GM18499 (cell line): ENCODE data around the gene BCKDHB.
A peak's percentile ranks its signal among the peaks of the same experiment; 100 is the strongest.

Experiments
- ATAC-seq: cut with Tn5 transposase; IDR thresholded peaks from one replicate; pipeline ENCODE4 v1.9.1; 2021; ENCODE audit warnings: moderate number of reproducible peaks; ENCODE audit not compliant: insufficient read depth, unreplicated experiment

The BCKDHB gene

DNA sequence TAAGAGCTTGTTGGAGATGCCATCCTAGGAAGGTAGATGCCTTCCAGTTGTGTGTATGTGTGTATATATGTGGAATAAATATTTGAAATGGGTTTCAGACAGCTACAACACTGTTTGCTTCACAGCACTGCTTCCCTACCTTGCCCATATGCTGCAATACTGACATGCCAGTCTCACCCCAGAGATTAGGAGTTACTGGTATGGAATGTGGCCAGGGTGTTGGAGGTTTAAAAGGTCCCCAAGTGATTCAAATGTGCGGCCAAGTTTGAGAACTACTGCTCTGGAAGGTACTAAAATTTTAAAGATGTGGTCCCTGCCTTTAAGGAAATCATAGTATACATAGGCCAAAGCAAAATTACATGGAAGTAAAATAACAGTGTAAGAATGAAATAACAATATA is 39.5 kb downstream of the BCKDHB start:
- no peak for ATAC-seq

DNA sequence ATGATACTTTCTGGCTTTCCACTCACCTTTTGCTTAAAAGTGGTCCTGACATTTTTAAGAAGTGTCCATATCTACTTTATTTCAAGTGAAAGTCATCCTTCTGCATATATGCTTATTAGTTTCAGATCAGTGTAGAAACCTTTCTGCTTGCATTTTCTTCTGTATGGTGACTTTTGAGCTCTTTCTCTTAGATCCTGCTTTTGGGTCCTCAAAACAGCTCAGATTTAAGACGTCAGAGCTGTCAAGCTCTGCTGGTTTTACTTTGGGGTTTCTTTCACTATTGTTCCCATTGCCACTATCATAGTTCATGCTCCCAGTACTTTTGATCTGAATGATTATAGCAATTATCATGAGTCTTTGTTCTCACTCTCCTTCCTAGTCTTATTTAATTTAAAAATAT is 41.7 kb downstream of the BCKDHB start:
- no peak for ATAC-seq

- no peak for ATAC-seq
Observed at GRCh38 chr6:80151635-80152034, 45.2 kb downstream of the BCKDHB start.

GRCh38 chr6:80154160-80154559 is 47.7 kb downstream of the BCKDHB start:
- ATAC-seq = no peak

GRCh38 chr6:80156221-80156620 is 49.8 kb downstream of the BCKDHB start:
- ATAC-seq = no peak

- no peak for ATAC-seq
Observed at GRCh38 chr6:80158478-80158989, 52.1 kb downstream of the BCKDHB start.

DNA sequence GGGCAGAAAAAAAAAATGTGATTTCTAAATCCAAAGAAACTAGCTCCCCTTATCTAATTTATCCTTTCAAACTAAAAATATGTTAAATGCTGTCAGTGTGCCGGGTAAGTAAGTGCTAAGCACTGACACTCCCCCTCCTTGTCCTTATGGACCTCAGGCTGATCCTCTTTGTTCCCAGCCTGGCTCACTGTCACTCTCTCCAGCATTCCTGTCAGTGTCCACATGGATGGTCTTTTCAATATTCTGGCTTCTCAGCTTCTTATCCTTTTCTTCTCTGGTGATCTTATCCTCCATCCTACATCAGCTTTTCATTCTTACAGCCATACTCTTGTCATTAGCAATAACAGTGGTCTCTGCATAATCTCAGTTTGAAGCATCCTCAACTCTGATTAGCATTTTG is 55.0 kb downstream of the BCKDHB start:
- no peak for ATAC-seq

DNA sequence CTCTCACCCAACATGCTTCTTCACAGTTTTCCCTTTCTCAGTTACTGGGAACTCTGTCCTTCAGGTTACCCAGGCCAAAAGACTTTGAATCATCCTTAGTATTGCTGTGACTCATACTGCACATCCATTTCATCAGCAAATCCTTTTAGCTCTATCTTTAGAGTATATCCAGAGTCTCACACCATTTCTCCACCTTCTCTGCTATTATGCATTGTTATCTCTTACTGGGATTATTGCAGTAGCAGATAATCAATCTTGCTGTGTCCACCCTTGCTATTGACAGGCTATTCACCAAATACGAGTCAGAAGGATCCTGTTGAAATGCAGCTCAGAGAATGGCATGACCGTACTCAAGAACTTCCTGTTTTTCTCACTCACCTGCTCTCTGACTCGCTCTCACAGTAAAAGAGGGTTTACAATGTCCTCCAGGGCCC is 57.3 kb downstream of the BCKDHB start:
- peak; percentile 81 for ATAC-seq

GRCh38 chr6:80165143-80165542 is 58.7 kb downstream of the BCKDHB start:
- ATAC-seq = peak; percentile 85

GRCh38 chr6:80165819-80166218 is 59.3 kb downstream of the BCKDHB start:
- ATAC-seq = no peak

DNA sequence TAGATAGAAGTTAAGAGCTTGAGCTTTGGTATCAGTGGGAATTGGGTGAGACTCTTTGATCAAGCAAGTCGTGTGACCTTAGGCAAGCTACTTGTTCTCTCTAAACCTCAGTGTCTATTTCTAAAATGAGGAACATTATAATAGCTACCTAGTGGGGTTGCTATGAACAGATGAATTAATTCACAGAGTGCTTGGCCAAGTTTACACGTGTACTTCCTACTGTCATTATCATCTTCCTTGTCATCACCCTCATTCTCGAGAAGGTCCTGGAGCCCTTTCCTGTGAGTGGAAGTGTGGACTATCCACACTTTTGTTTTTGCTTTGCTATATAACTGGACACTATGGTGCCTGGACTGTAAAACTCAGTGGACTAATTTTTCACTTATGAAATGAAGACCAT is 64.0 kb downstream of the BCKDHB start:
- no peak for ATAC-seq

- no peak for ATAC-seq
Observed at GRCh38 chr6:80173411-80173810, 66.9 kb downstream of the BCKDHB start.

GRCh38 chr6:80174900-80175572 is 68.6 kb downstream of the BCKDHB start:
- ATAC-seq = no peak

DNA sequence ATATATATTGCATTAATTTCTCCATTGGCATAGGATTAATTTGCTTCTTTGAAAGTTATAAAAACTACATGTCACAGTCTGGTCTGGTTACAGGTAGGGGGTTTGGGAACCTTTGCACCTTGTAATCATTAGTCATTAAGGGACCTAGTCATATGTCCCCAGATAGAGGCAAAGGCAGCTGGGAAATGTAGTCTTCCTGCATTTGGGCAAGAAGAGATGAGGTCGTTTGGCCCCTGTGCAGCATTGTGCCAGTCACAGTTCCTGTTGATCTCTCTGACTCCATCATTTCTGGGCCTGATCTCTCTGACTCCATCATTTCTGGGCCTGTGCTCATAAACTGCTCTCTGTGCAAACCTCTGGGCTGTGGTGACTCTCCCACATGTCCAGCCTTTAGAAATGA is 73.2 kb downstream of the BCKDHB start:
- ATAC-seq = no peak

GRCh38 chr6:80181352-80182081 is 75.0 kb downstream of the BCKDHB start:
- ATAC-seq = no peak

DNA sequence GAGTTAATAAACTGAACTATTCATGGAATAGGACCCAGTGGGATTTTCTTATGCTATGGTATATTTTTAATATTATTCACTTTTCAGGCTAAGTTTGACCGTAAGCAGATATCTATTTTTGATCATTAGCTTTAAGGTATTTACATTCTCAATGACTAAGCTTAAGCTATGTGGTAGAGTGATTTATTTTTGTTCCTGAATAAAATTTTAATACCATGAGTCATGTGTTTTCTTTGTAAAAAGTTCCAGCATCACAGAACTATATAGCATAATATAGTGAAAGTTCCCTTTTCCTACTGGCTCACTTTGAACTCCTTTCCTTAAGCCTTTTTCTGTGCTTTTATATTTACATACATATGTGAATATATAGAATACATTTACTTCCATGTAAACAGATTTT is 75.8 kb downstream of the BCKDHB start:
- no peak for ATAC-seq

GRCh38 chr6:80183019-80183795 is 76.7 kb downstream of the BCKDHB start:
- ATAC-seq = no peak

DNA sequence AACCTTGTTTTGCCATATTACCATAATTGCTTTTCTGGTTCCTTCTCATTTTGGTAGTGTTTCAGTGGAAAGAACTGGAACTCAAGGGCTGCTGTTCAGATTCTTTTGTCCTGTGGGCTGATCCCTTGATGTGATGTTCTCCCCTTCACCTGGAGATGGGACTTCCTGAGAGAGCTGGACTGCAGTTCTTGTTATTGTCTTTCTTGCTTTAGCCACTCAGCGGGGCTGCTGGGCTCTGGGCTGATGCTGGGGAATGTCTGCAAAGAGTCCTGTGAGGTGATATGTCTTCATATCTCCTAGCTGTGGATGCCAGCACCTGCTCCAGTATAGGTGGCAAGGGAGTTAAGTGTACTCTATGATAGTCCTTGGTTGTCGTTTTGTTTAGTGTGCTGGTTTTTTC is 79.0 kb downstream of the BCKDHB start:
- ATAC-seq = no peak

GRCh38 chr6:80186082-80186481 is 79.6 kb downstream of the BCKDHB start:
- ATAC-seq = no peak

DNA sequence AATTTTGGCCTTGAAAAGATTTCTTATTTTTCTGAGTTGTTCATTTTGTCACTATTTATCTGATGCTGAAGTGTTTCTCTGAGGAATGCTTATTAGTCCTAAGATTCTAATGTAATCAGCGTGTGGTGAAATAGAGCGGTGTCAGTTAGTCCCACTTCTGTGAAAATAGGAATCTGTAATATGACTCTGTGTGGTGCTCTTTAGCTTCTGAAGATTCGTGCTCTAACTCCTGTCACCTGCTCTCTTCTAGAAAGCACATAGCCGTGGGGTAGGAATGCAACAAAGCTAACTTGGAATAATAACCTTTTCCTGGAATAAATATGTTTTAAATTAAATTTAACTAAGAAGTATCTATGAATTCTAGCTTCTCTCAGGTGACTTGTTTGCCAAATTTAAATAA is 90.4 kb downstream of the BCKDHB start:
- ATAC-seq = no peak

DNA sequence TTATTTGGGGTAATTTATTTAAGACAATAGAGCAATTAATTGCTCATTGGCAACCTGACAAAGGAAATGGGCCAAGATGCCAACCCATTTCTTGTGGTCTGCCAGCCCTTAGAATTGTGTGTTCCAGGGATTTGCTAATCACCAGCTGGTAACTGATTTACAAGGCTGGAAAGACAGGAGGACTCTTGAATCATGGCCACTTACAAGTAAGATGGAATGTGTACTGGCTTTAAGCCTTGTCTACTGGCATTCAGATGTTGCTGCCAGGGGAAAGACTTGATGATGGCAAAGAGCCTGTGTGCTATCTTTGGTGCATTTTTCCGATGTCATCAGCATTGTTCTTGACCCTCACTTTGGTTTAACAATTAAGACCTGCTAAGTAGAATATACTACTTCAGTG is 91.0 kb downstream of the BCKDHB start:
- ATAC-seq = no peak
